AG09319 (cell line): ENCODE results near the gene ACER1.
"Not testable (repeated sequence)": the region's sequence is repeated elsewhere in the genome, so short reads cannot be mapped to it uniquely, and the experiment has no call there.

Experiments used
- DNase-seq: peaks from one replicate; pipeline ENCODE4 v3.0.0-alpha.2; 2010; ENCODE audit warnings: low read depth; ENCODE audit errors: extremely low read depth
- CTCF ChIP-seq: IDR thresholded peaks from 2 replicates; pipeline ENCODE4 v1.5.1; 2011; ENCODE audit warnings: low read depth, mild to moderate bottlenecking, inconsistent platforms, low read length, moderate library complexity

ACER1 gene

DNA sequence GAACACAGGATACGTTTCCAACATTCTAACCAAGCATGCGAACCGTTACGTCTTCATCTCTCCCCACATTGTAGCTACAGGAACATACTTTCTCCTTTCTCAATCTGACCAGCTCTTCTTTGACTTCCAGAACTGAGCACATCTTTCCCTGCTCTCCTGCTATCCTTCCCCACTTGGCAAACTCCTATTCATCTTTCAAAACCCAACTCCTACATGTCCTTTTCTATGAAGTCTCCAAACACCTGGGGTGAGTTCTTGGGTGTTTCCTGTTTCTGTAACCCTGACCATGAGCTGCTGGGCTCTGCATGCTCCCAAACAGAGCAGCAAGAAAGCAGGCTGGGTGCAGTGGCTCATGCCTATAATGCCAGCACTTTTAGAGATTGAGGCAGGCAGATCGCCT, 6.6 kb downstream of the ACER1 start:
- TF ChIP-seq CTCF = no peak
- DNase-seq = no peak

DNA sequence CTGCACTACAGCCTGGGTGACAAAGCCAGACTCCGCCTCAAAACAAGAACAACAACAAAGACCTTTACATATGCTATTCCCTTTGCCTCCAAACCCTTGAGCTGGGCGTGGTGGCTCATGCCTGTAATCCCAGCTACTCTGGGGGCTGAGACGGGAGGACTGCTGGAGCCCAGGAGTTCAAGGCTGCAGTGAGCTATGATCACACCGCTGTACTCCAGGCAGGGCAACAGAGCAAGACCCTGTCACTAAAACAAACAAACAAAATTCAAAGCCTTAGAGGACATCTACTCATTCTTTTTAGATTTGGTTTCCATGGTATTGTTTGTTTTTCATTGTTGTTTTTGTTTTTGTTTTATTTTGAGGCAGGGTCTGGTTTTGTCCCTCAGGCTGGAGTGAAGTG, 7.8 kb downstream of the ACER1 start:
- no peak for DNase-seq
- TF ChIP-seq CTCF = no peak

GRCh38 chr19:6324757-6325156, 8.7 kb downstream of the ACER1 start:
- no peak for DNase-seq
- no peak for TF ChIP-seq CTCF

GRCh38 chr19:6322284-6322683, 11.1 kb downstream of the ACER1 start:
- no peak for TF ChIP-seq CTCF
- DNase-seq = no peak

DNA sequence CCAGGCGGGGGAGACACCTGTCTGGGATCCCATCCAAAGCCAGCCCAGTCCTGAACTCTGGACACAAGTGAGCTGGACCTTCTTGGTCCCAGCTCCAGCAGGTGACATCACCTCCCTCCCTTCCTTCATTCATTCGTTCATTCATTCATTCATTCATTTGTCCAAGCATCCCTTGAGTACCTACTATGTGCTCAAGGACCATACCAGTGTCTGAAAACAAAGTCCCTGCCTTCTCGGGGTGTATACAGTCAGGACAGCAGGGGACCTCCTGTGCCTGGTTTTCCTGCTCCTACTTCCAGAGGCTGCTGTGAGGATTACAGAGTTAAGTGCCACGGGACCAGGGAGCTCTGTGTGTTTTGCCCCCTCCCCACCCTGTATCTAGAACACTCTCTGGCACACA, 14.0 kb downstream of the ACER1 start:
- no peak for TF ChIP-seq CTCF
- no peak for DNase-seq

GRCh38 chr19:6318772-6319171, 14.6 kb downstream of the ACER1 start:
- no peak for DNase-seq
- TF ChIP-seq CTCF = no peak

DNA sequence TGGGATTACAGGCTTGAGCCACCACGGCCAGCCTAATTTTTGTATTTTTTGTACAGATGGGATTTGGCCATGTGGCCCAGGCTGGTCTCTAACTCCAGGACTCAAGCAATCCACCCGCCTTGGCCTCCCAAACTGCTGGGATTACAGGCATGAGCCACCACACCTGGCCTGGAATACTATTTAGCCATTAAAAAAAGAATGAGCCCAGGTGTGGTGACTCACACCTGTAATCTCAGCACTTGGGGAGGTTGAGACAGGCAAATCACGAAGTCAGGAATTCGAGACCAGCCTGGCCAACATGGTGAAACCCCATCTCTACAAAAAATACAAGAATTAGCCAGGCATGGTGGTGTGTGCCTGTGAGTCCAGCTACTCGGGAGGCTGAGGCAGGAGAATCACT, 17.8 kb downstream of the ACER1 start:
- not testable (repeated sequence) for DNase-seq

DNA sequence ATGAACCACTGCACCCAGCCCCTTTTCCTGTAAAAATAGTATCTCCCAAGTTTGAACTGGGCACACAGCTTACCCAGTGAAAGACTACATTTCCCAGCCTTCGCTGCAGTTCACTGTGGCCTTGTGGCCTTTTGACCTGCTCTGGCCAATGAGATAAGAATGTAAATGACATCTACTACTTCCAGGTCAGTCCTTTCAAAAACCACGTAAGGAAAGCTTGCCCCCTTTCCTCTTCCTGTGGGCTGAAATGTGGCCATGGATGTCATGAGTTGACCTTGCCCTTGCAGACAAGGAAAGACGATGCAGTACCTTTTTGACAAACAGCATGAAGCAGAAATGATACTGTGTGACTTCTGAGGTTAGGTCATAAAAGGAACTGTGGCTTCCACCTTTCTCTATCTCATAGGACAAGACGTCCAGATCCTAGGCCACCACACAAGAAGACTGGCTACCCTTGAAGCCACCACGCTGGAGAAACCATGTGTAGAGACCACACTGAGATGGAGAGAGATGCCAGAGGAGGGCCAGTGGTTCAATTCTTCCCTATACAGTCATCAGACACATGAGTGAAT, 19.9 kb downstream of the ACER1 start:
- no peak for TF ChIP-seq CTCF
- no peak for DNase-seq
